GM19351 (cell line): ENCODE data around the gene SLC47A2.

Experiments used
- ATAC-seq: cut with Tn5 transposase; IDR thresholded peaks from one replicate; pipeline ENCODE4 v1.9.1; 2021; ENCODE audit warnings: mild to moderate bottlenecking, moderate library complexity; ENCODE audit not compliant: unreplicated experiment

SLC47A2 gene

DNA sequence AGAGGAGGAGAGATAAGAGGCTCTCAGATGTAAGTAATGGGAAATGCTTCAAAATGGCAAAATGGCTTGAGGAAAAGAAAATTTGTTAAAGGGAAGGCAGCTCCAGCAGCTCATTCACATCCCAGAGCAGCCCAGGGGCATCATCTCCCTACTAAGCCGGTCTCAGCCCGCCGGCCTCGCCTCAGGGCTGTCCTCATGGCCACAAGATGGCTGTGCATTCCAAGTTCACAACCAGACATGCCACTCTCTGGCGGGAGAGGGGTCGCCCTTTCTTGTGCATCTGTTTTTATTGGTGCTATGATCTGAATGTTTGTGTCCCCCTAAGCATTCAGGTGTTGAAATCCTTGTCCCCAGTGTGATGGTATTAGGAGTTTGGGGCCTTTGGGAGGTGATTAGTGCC lies 13.5 kb upstream of the SLC47A2 start:
- ATAC-seq = no peak

- ATAC-seq = no peak
Observed at GRCh38 chr17:19728084-19728495, 11.7 kb upstream of the SLC47A2 start.

- ATAC-seq = no peak
Observed at GRCh38 chr17:19727501-19728078, 11.2 kb upstream of the SLC47A2 start.

DNA sequence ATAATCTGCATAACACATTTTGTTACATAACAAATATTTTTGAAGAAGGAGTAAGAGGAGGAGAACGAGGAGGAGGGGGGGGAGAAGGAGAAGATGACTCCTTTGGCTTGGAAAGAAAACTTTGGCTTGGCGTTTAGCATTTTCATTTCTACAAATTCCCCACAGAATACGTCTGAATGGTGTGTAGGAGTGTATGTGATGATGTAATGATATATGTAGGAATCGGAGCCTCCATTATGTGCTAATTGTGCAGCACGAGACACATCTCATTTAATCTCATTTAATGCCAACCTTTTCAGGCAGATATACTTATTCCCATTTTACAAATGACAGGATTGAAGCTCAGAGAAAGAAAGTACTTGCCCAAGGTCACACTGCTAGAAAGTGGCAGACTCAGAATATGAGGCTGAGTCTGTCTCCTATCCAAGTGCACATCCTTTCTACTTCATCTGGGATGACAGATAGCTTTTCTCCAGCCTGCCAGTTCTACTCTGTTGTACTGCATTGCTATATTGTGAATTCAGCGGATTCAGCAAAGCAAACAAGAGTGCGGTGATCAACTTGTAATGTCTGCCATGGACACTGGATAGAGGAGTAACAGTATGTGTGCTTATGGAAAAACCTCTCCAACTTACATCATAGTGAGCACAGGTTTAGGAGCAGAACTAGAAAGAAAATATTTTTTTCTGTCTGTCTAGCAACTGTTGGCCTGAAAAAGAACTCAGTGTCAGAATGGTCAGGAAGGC lies 10.4 kb upstream of the SLC47A2 start:
- ATAC-seq = no peak

DNA sequence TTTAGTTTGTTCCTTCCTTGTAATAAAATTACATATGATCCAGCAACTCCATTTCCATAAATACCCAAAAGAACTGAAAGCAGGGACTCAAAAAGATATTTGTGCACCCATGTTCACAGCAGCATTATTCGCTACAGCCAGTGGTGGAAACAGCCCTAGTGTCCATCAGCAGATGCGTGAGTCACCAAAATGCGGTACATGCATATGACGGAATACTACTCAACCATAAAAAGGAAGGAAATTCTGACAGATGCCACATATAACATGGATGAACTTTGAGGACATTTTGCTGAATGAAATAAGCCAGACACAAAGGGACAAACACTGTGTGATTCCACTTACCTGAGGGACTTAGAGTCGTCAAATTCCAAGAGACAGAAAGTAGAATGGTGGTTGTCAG lies 9.1 kb upstream of the SLC47A2 start:
- ATAC-seq = no peak

DNA sequence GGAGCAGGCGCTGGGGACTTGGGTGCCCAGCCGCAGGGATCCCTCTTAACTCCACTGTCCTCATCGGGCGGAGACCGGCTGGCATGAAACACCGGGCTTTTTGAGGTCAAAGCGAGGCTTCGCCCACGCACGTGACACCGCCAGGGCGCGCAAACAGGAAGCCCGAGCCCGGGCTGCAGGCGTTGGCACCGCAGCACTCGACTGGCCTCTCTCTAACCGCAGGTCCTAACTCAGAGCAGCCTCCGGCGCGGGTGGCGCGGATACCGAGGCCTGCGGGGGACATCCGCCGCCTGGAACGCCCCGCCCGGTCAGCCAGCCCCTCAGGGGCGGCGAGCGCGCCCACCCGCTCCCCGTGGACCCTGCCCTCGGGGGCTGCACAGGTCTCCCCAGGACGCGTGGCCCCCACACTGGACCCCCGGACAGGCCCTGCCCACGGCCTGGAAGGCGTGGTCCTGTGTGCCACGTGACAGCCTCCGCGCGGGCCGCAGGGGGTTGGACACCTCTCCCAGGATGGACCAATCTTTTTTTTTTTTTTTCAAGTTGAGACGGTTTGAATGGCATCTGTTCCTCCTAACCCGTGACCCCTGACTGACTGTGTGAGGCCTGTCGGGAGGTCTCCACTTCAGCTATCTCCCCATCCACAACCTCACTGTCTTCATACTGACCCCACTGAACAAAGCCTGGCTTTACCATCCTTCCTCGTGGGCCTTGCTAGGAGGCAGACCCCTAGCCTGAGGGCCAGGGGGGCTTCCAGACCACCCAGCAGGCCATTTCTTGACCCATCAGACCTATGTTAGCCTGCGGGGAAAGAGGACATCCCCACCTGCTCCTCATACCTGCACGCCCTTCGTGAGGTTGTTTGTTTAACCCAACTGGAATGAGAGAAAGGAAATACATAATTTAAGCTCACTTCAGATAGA lies 8.4 kb upstream of the SLC47A2 start:
- ATAC-seq = no peak

DNA sequence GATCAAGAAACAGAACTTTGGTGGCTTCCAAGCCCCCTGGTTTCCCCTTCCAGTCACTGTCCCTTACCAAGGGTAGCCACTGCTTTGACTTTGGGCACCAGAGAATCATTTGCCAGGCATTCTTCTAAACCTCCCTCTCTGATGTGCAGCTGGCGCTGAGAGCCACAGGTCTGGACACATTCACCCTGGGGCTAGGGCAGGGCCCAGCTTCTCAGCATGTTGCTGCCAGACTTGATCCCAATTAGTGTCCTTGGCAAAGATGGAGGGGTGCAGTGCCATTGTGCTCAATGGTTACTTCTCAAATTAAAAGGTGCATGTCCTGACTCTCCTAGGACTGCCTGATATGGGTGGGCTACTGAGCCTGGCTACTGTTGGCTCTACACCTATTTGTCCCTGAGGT lies 7.6 kb upstream of the SLC47A2 start:
- ATAC-seq = no peak

DNA sequence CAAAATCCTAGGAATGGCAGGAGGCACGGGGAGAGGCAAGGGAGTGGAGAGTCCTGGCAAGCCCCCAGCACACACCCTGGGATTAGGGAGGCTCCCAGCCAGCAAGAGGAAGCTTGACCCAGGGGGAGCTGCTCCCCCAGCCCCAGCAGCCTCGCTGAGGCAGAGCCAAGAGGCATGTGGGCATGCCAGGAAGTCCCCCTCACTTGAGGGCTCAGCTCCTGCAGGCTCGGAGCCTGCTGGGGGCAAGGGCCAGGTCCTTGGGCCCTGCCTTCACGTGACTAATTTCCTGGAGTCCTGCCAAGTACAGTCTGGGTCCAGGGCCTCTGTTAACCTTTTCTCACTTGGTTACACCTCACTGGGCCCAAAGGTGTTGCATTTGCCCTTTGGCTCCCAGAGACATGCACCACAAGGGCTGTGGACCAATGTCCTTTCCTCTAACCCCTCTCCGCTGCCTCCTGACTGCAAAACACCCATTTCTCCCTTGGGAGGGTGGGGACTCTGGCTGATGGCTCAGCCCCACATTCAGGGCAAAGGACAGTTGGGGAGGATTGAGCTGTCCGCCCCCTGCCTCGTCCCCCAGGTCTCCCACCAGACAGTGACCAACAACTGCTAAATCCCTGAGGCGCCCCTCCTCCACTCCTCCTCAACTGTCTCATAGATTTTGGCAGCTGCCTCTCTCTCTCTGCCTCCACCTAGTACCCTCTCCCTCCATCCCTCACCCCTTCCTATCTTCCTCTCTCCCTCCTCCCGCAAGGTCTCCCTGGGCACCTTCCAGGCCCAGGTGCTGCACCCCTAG lies 4.4 kb upstream of the SLC47A2 start:
- no peak for ATAC-seq

GRCh38 chr17:19720210-19720475 lies 3.8 kb upstream of the SLC47A2 start:
- no peak for ATAC-seq

DNA sequence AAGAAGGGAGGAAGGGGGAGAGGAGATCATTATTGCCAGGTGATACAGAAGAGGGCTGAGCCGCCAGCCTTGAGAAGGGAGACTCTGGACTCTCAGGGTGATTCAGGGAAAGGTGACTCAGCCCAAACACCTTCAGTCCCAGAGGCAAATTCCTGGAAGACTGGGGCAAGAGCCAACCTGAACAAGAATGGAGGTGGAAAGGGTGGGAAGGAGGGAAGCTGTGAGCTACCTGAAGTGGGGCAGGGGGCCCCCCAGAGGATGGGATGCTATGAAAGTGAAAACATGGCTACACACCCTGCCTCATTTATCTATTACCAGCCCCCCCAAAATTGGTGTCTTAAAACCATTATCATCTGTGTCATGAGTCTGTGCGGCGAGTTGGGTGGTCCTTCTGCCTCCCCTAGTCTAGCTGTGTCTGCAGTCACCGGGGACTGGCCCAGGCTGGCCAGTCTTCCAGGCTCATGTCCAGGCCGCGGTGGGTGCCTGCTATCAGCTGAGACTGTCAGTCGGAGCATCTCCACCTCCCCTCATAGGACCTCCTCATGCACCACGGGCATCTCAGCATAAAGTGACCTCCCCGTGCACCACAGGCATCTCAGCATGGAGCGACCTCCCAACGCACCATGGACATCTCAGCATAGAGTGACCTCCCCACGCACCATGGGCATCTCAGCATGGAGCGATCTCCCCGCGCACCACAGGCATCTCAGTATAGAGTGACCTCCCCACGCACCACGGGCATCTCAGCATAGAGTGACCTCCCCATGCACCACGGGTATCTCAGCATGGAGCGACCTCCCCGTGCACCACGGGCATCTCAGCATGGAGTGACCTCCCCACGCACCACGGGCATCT lies 3.2 kb upstream of the SLC47A2 start:
- ATAC-seq = no peak

GRCh38 chr17:19718613-19719354 lies 2.4 kb upstream of the SLC47A2 start:
- no peak for ATAC-seq

DNA sequence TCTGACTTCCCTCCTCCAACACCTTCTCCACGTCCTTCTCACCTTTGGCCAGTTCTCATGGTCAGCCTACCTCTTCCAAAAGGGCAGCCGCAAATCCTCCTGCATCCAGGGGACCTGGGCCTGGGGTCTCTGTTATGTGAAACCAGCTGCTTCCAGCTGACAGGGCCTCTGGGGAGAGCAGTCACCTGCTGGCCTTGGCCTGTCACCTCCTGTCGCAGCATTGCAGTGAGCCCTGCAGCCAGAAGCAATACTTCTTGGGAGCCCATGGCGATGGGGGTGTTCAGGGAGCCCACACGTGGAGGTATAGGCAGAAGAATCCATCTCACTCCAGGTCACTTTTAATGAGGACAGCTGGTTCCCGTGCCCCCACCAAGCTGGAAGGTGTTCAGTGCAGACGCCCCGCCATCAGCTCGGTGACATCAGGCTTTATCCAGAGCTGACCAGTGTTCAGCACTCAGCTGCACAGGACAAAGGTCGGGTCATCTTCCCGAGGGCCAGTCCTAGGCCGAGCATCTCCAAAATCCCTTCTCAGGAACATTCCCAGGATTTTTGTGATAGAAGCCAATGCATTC lies 1.7 kb upstream of the SLC47A2 start:
- no peak for ATAC-seq

- no peak for ATAC-seq
Observed at GRCh38 chr17:19717411-19717908, 1.1 kb upstream of the SLC47A2 start.

- ATAC-seq = no peak
Observed at GRCh38 chr17:19717031-19717360, 612 bp upstream of the SLC47A2 start.

- no peak for ATAC-seq
Observed at GRCh38 chr17:19714542-19715411, 1.6 kb downstream of the SLC47A2 start.

DNA sequence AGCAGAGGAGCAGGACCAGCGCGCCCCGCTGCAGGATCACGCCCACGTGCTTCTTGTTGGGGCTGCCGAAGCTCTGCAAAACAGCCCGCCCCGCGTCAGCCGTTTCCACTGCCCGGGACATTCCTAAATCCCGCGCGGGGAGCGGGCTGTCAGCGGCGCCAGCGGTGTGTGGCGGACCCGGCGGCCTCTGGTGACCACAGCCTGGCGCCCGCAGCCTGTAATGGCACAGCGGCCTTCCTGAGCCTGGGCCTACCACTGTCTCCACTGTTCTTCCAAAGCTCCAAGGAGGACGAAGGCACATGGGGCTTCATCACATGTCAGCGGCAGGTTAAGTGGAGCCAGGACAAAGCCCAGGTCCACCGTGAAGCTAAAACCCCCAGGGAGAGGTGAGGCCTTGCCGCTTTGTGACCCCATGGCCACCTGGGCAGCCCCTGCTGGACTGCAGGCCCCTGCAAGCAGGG lies 2.5 kb downstream of the SLC47A2 start:
- no peak for ATAC-seq

- ATAC-seq = no peak
Observed at GRCh38 chr17:19713462-19713861, 2.9 kb downstream of the SLC47A2 start.

- ATAC-seq = no peak
Observed at GRCh38 chr17:19712436-19713004, 3.9 kb downstream of the SLC47A2 start.
